ENCODE results near the gene RFX3. TPM values are rescaled to one million over a fixed set of nuclear protein-coding genes. Genes with fewer than 3 reads are reported as not detected.

RFX3 gene
- total RNA-seq, 1 donor from 2014 or later, result 1.6 TPM

DNA sequence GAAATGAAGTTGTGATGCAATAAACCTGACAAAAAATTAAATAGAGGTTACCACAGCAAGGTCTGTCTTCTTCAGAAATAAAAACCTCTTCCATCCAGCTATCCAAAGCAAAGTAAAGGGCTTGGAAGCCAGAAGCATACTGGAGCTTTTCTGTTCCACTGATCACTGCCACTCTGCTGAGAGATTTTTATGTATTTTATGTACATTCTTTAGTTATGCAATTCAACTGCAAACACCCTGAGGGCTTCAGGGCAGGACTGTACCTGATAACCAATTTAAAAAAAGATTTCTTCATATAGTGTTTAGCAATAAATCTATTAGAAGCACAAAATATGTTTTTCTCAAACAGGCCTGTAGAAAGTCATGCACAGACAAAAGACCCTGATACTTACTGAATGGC lies 355.0 kb downstream of the RFX3 start:
- no peak overlapping the region for H3K4me3 ChIP-seq (ENCODE audit: low read depth, low read length)
- TF ChIP-seq, protein P1, sequence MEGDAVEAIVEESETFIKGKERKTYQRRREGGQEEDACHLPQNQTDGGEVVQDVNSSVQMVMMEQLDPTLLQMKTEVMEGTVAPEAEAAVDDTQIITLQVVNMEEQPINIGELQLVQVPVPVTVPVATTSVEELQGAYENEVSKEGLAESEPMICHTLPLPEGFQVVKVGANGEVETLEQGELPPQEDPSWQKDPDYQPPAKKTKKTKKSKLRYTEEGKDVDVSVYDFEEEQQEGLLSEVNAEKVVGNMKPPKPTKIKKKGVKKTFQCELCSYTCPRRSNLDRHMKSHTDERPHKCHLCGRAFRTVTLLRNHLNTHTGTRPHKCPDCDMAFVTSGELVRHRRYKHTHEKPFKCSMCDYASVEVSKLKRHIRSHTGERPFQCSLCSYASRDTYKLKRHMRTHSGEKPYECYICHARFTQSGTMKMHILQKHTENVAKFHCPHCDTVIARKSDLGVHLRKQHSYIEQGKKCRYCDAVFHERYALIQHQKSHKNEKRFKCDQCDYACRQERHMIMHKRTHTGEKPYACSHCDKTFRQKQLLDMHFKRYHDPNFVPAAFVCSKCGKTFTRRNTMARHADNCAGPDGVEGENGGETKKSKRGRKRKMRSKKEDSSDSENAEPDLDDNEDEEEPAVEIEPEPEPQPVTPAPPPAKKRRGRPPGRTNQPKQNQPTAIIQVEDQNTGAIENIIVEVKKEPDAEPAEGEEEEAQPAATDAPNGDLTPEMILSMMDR (conservative IDR thresholded peaks at IDR 0.05; ENCODE audit: low read depth, low read length), result no peak
- no peak for DNase-seq (ENCODE audit: low read depth)
